ENCODE data around the gene VCAN.

VCAN gene

DNA sequence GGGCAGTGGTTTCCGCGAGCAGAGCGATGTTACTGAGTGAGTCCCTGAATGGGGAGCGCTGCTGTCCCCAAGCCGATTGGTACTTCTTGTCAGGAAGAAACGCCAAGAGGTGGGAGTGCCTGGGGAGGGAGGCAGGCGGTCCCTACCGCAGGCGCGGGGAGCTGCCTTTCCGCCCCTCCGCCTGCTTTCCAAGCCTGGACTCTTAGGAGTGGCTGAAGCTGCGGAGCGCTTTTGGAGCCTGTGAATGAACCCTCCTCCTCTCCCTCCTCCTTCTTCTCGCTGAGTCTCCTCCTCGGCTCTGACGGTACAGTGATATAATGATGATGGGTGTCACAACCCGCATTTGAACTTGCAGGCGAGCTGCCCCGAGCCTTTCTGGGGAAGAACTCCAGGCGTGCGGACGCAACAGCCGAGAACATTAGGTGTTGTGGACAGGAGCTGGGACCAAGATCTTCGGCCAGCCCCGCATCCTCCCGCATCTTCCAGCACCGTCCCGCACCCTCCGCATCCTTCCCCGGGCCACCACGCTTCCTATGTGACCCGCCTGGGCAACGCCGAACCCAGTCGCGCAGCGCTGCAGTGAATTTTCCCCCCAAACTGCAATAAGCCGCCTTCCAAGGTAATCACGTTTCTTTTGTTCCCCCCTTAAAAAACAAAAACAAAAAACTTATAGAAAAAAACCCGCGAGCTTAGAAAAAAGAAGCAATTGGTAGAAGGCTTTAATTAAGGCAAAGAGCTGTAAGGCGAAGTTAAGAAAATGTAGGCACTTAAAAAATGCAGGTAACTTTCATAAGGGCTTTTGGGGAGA lies at the start of gene VCAN:
Gene VCAN (plus strand): TSS at position 340 of the 808 bp plus-strand sequence. CDS start 11,775 bp downstream, outside the sequence.
- no peaks in the 10 kb centered on the region for H3K36me3 ChIP-seq (ENCODE audit: control insufficient read depth, low read length)
- no peaks in the 10 kb centered on the region for H3K9me2 ChIP-seq (replicated peaks; ENCODE audit: control insufficient read depth, low read length)
- no peaks in the 10 kb centered on the region for H3K9me3 ChIP-seq (ENCODE audit: control insufficient read depth, insufficient read depth, low read length)
- TF ChIP-seq, protein P1, sequence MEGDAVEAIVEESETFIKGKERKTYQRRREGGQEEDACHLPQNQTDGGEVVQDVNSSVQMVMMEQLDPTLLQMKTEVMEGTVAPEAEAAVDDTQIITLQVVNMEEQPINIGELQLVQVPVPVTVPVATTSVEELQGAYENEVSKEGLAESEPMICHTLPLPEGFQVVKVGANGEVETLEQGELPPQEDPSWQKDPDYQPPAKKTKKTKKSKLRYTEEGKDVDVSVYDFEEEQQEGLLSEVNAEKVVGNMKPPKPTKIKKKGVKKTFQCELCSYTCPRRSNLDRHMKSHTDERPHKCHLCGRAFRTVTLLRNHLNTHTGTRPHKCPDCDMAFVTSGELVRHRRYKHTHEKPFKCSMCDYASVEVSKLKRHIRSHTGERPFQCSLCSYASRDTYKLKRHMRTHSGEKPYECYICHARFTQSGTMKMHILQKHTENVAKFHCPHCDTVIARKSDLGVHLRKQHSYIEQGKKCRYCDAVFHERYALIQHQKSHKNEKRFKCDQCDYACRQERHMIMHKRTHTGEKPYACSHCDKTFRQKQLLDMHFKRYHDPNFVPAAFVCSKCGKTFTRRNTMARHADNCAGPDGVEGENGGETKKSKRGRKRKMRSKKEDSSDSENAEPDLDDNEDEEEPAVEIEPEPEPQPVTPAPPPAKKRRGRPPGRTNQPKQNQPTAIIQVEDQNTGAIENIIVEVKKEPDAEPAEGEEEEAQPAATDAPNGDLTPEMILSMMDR (IDR thresholded peaks at IDR 0.05; ENCODE audit: low read depth, low read length, poor library complexity, severe bottlenecking): no peak
- 0 out of 2 replicates have a peak, but pooled peaks have one; percentile 21 for TF ChIP-seq EZH2phosphoT487 (IDR thresholded peaks at IDR 0.05; ENCODE audit: borderline replicate concordance, low read length)
- peaks cover 84% of the 10 kb centered on the region for H3K27me3 ChIP-seq (ENCODE audit: control insufficient read depth, low read length)
- H3K27ac ChIP-seq (ENCODE audit: low read depth, low read length): no peak within 1 kb of the TSS
- H3F3A ChIP-seq (ENCODE audit: control insufficient read depth, insufficient read depth): no peaks in the 10 kb centered on the region
- no peak within 1 kb of the TSS for H3K4me3 ChIP-seq (ENCODE audit: low read length)
- no peaks in the 10 kb centered on the region for H3K79me2 ChIP-seq (ENCODE audit: control insufficient read depth, low read length)
- no peaks in the 10 kb centered on the region for H4K20me1 ChIP-seq (ENCODE audit: control insufficient read depth, insufficient read depth, low read depth, low read length)
- no peak within 1 kb of the TSS for H3K4me2 ChIP-seq (ENCODE audit: low read length)
- peaks cover 5% of the 10 kb centered on the region; the same call in 1 of the 2 replicates for H3K4me1 ChIP-seq (ENCODE audit: control insufficient read depth, low read length)

- Histone ChIP-seq H3K9me3 (ENCODE audit: control insufficient read depth, insufficient read depth, low read length) (no peaks in the 10 kb centered on the region), H3F3A (ENCODE audit: control insufficient read depth, insufficient read depth) (no peaks in the 10 kb centered on the region), H4K20me1 (ENCODE audit: control insufficient read depth, insufficient read depth, low read depth, low read length) (no peaks in the 10 kb centered on the region), H3K4me2 (ENCODE audit: low read length) (no peak overlapping the region), H3K9me2 (replicated peaks; ENCODE audit: control insufficient read depth, low read length) (no peaks in the 10 kb centered on the region), H3K4me1 (ENCODE audit: control insufficient read depth, low read length) (no peaks in the 10 kb centered on the region), H3K27me3 (ENCODE audit: control insufficient read depth, low read length) (no peaks in the 10 kb centered on the region), H3K79me2 (ENCODE audit: control insufficient read depth, low read length) (no peaks in the 10 kb centered on the region), H3K36me3 (ENCODE audit: control insufficient read depth, low read length) (no peaks in the 10 kb centered on the region), H3K4me3 (ENCODE audit: low read length) (no peak overlapping the region), H3K27ac (ENCODE audit: low read depth, low read length) (no peak overlapping the region)
- TF ChIP-seq, protein P1 (IDR thresholded peaks at IDR 0.05; ENCODE audit: low read depth, low read length, poor library complexity, severe bottlenecking): no peak
- TF ChIP-seq EZH2phosphoT487 (IDR thresholded peaks at IDR 0.05; ENCODE audit: borderline replicate concordance, low read length): no peak
Measured at GRCh38 chr5:83422284-83422683, 49.3 kb upstream of the VCAN start.

DNA sequence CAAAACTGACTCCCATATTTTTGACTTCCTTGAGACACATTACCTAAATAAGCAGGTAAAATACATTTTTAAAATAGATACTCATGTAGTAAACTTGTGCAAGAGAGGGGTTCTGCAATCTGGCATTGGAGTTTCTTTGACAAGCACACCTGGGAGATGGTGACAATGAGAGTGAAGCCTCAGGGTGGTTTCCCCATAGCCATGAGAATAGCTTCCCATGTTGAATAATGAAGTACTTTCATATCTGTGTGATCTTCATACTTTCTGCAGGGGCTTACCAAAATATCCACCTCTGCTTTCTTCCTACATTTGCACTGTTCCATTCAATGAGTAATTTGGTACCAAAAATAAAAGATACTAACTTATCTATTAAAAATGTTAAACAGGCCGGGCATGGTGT lies 44.7 kb upstream of the VCAN start:
- Histone ChIP-seq H3K4me3 (ENCODE audit: low read length) (no peak overlapping the region), H4K20me1 (ENCODE audit: control insufficient read depth, insufficient read depth, low read depth, low read length) (no peaks in the 10 kb centered on the region), H3K36me3 (ENCODE audit: control insufficient read depth, low read length) (no peaks in the 10 kb centered on the region), H3K79me2 (ENCODE audit: control insufficient read depth, low read length) (no peaks in the 10 kb centered on the region), H3K9me3 (ENCODE audit: control insufficient read depth, insufficient read depth, low read length) (no peaks in the 10 kb centered on the region), H3F3A (ENCODE audit: control insufficient read depth, insufficient read depth) (no peaks in the 10 kb centered on the region), H3K4me2 (ENCODE audit: low read length) (no peak overlapping the region), H3K27me3 (ENCODE audit: control insufficient read depth, low read length) (no peaks in the 10 kb centered on the region), H3K27ac (ENCODE audit: low read depth, low read length) (no peak overlapping the region), H3K9me2 (replicated peaks; ENCODE audit: control insufficient read depth, low read length) (no peaks in the 10 kb centered on the region), H3K4me1 (ENCODE audit: control insufficient read depth, low read length) (no peaks in the 10 kb centered on the region)
- TF ChIP-seq, protein P1 (IDR thresholded peaks at IDR 0.05; ENCODE audit: low read depth, low read length, poor library complexity, severe bottlenecking): no peak
- TF ChIP-seq EZH2phosphoT487 (IDR thresholded peaks at IDR 0.05; ENCODE audit: borderline replicate concordance, low read length): no peak
